WI38 (cell line): ENCODE results near the gene CD99.
"Not testable (repeated sequence)": the region's sequence is repeated elsewhere in the genome, so short reads cannot be mapped to it uniquely, and the experiment has no call there.

Experiments
- H3K4me3 ChIP-seq: 2 replicates; pipeline ENCODE4 v1.5.1; 2011; ENCODE audit warnings: low read depth, mild to moderate bottlenecking, control low read depth, low read length
- TF ChIP-seq, protein P1 (sequence below): IDR thresholded peaks from 2 replicates; pipeline ENCODE4 v1.5.1; 2012; ENCODE audit warnings: low read depth, mild to moderate bottlenecking, control low read depth, low read length

Gene CD99

DNA sequence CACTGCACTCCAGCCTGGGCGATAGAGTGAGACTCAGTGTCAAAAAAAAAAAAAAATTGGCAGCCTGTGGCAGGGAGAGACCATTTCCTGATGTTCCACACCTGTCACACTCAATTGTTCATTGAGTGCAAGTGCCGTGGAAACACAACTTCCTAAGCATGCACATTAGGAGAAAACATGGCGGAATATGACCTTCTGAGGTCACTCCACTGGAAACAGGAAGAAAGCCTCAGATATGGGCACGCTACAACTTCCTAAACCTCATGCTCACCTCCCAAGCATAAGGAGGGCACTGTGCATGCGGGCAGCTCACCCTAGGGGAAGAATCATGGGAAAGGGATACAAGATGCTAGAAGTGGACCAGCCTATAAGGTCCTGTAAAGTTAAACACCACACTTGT is 28.5 kb upstream of the CD99 start:
- no peak overlapping the region for H3K4me3 ChIP-seq
- TF ChIP-seq, protein P1, sequence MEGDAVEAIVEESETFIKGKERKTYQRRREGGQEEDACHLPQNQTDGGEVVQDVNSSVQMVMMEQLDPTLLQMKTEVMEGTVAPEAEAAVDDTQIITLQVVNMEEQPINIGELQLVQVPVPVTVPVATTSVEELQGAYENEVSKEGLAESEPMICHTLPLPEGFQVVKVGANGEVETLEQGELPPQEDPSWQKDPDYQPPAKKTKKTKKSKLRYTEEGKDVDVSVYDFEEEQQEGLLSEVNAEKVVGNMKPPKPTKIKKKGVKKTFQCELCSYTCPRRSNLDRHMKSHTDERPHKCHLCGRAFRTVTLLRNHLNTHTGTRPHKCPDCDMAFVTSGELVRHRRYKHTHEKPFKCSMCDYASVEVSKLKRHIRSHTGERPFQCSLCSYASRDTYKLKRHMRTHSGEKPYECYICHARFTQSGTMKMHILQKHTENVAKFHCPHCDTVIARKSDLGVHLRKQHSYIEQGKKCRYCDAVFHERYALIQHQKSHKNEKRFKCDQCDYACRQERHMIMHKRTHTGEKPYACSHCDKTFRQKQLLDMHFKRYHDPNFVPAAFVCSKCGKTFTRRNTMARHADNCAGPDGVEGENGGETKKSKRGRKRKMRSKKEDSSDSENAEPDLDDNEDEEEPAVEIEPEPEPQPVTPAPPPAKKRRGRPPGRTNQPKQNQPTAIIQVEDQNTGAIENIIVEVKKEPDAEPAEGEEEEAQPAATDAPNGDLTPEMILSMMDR, result no peak

DNA sequence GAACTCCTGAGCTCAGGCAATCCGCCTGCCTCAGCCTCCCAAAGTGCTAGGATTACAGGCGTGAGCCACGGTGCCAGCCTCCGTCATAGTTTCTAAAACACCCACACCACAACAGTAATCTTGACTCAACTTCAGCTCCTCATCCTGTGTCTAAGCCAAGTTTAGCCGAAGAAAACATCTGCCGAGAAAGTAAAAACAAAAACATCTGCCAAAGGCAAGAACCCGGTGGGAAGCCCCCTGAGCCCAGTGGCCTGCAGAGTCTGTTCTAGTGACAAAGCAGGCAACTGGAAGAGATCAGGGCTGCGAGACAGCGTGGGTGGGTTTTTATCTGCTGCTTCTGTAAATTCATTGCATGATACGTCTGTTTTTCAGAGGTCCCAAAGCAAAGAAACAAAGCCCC is 26.6 kb upstream of the CD99 start:
- no peak overlapping the region for H3K4me3 ChIP-seq
- TF ChIP-seq, protein P1, result no peak

DNA sequence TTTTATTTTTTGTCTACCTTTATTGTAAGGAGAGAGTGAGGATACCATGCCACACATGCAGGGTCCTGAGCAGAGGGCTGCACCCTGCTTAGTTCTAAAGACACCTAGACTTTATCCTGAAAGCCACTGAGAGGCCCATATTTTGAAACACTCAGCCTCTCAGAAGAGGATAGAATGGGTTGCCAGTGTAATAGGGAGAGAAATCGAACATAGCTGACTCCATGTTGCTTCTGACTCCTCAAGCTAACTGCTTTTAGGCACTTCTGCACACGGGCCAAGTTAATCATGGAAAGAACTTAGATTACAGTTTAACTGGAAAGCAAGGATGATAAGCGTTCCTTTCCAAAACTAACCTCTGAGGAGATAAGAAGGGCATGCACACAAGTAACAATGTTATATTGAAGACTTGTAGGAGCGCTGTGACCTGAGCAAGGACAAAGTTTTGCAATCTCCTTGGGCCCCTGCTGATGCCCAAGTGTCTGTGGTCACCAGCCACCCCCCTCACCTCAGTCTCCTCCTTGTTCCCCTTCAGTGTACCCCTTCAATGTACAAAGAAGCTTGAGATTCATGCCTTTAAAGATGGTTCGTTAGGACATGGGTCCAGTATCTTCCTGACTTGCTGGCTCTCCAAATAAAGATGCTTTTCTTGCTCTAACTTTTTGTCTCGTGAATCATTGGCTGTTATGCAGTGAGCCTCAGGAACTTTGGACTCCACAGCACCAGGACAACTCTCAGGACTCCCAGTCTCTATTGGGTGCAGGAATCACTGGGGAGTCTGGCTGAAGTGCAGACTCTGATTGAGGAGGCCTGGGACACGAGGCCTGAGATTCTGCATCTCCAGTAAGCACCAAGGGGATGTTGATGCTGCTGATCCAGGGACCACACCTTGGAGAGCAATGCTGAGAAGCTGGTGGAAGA is 25.4 kb upstream of the CD99 start:
- TF ChIP-seq, protein P1, result no peak
- no peak overlapping the region for H3K4me3 ChIP-seq

DNA sequence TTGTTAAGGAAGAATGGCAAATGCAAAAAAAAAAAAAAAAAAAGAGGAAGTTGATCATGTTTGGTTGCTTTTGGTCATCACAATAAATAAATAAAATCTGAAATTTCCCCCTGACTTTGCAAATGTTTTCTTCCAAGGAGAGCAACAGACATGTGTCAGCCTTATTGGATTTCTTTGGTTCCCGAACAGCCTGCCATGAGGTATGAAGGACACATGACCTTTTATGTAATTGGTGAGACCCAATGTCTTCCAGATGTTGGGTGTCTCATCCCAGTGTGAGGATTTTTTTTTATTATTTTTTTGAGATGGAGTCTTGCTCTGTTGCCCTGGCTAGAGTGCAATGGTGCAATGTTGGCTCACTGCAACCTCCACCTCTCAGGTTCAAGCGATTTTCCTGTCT is 24.6 kb upstream of the CD99 start:
- TF ChIP-seq, protein P1, result no peak
- no peak overlapping the region for H3K4me3 ChIP-seq

DNA sequence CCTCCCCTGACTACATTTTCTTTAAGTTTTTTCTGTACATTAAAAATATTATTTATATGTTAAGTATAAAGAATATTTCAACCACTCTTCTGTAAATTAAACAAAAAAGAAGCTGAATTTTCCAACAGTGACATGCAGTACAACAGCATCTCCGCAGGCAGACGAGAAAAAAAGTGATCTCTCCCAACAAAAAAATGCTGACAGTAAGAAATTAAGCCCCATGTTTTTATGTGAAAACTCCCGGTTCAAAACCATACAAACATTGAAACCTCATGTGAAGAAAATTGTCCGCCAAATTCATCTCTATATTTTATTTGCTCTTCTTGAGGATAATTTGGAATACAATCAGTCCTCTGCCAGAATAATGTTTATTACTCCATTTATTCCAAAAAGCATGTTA is 20.1 kb upstream of the CD99 start:
- H3K4me3 ChIP-seq, result no peak overlapping the region
- TF ChIP-seq, protein P1, result no peak

DNA sequence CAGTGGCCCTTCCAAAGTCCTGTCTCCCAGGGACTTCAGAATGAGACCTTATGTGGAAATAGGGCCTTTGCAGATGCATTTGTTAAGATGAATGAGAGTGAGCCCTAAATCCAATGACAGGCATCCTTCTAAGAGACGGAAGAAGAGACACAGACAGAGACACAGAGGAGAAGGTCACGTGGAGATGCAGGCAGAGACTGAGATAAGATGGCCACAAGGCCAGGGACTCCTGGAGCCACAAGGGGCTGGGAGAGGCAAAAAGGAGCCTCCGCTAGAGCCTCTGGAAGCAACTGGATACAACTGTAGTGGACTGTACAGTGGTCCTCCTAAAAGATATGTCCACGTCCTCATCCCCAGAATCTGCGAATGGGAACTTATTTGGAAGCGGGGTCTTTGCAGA is 19.0 kb upstream of the CD99 start:
- TF ChIP-seq, protein P1, result no peak

DNA sequence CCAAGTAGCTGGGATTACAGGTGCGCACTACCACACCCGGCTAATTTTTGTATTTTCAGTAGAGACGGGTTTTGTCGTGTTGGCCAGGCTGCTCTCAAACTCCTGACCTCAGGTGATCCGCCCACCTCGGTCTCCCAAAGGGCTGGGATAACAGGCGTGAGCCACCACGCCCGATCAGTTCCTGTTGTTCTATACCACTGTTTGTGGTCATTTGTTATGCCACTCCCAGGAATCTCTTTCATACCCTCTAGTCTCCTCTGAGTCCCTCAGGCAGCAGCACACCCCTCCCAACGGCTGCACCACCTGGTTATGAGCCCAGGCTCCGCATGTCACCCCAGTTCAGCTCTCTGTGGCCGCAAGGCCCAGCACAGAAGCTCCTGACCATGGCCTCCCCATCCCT is 17.5 kb upstream of the CD99 start:
- TF ChIP-seq, protein P1, result no peak
- H3K4me3 ChIP-seq, result no peak overlapping the region

More for the DNA sequence above, 19.0 kb upstream of the CD99 start:
- no peak overlapping the region for H3K4me3 ChIP-seq

DNA sequence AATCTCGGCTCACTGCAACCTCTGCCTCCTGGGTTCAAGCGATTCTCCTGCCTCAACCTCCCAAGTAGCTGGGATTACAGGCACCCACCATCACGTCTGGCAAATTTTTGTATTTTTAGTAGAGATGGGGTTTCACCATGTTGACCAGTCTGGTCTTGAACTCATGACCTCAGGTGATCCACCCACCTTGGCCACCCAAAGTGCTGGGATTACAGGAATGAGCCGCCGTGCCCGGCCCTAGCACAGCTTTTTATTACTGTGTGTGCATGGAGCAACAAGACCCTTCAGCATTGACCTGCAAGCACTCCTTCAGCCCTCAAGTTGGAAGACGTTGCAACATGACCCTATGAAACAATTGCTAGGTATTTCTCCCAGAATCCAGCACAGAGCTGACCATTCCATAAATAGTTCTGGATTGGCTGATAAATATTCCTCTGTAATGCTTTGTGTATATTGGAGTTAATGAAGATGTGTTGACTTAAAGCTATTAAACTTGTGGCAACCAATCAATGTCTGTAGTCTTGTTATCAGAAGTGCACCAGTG is 15.4 kb upstream of the CD99 start:
- H3K4me3 ChIP-seq, result not testable (repeated sequence)
